GM19023 (cell line): ENCODE results near the gene COG6.

ENCODE experiments used
- ATAC-seq: cut with Tn5 transposase; IDR thresholded peaks from one replicate; pipeline ENCODE4 v1.9.1; 2021; ENCODE audit warnings: mild to moderate bottlenecking, moderate library complexity; ENCODE audit not compliant: unreplicated experiment

The COG6 gene

DNA sequence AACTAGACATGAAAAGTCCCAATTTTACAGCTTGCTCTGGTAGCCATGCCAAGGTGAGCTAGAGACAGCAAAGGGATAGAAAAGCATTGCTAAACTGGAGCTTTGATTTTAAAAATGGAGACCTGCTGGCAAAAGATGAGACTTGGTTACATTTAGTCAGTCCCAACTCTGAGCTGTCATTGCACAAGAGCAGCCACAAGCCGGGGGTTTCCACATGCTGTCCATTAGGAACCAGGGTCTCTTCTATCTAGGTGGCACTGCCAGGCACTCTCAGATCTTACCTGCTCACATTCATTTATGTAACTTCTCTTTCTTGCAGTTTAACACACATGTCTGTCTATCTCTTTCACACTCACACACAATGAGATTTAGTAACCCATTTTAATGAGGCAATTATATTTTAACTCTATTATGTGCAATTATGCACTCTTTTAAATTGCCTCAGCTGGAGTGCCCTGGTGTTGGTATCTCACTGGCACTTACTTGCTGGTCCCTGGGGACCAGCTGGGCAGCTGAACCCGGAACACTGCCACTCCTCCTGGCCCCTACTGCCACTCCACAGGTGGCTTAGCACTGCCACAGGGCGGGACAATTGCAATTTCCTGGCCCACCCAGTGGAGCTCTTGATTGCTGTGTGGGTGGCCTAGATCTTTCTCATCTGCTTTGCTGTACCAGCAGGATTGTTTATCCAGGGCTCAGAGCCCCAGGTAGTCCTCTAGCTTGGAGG, 112.5 kb downstream of the COG6 start:
- ATAC-seq: no peak

DNA sequence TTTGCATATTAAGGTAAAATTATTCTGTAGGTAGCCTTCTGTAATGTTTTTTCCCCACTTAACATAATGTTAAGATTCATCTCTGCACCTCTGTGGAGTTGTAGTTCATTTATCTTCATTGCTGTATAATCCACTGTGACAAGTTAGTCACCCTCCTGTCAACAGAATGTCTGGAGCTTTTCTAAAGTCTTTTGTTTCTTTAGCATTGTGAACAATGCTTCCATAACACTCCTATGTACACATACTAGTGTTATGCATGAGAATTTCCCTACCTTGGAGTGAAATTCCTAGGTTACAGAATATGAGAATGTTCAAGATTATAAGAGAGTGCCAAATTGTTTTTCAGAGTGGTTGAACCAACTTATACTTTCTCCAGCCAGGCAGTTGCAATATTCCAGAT, 113.5 kb downstream of the COG6 start:
- no peak for ATAC-seq

DNA sequence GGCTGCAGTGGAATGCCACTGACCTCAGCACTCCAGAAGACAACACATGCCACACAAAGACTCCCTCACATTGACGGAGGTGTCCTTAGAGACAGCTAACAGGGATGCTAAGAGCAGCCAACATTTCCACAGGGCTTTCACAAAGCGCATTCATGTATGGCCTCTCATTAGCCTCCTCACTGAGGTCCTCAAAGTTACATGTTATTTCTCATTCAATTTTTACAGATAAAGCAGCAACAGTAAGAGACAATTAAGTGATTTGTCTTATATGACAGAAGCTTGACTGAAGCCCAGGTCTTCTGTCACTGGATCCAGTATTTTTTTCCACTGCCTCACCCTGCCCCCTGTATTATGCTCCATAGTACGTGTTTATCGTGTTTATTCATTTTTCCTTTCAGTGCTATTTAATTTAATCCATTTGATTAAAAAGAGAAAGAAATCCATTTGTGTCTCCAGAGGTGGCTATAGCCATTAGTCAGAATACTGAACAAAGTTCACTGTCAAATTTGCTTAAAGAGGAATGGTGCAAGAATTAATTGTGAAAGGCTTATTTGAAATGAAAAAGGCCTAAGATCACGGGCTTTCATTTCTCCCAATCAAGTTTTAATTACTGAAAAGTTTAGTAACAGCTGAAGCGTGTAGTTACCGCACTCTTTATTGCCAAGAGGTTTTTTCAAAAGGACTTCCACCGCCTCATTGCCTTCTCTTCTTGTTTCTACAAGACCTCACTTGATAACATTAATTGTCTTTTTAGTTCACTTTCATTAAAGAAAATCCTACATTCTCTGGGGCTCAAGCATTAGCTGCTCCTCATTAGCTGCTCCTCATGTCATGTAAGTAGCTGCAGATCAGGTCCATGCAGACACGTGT, 115.0 kb downstream of the COG6 start:
- ATAC-seq: no peak

DNA sequence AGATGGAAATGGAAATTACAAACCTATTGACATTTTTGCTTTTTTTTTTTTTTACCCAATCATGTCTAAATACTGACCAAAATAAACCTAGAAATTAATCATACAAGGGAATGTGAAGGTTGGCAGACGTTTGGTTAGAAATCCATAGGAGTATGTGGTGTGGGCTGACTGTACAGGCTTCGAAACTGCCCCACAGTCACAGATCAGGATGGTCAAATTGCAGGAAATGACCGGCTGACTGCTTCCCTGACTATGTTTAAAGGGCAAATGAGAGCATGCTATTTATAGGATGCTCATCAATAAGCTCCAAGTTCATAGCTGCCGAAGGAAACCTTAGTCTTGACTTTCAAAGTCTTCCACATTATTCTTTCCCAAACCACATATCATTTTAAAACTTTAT, 118.4 kb downstream of the COG6 start:
- no peak for ATAC-seq

DNA sequence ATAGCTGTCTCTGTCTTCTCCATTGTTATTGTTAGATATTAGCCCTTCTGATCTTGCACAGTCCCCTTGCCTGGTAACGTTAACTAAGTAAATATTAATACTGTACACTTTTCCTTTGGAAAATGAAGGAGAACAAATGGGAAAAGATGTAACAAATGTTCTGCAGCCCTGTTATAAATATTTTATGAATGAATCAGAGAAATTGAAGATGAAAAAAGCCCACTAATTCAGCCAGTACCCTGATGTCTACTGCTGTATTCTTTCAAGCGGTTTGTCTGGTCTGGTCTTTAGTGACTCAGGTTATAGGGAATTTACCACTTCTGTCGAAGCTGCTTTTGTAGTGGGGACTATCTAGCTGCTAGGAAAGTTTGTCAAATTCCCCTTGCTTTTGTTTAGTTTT, 121.0 kb downstream of the COG6 start:
- peak; percentile 64 for ATAC-seq

DNA sequence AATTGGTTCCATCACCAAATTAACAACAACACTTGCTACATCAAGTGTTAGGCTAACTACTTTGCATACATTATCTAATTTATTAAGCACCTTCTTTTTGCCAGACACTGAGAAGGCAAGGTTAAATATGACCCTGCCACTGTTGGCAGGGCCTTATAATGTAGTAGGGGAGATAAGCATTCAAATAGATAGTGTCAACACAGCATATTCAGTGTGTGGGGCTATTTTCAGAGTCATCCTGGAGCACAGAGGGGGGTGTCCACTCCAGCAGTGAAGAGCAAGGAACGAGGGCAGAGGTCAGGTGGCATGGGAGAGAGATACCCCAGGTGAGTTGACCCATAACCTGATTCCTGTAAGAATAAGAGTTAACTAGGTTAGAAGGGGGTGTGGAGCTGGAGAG, 121.6 kb downstream of the COG6 start:
- peak; percentile 4 for ATAC-seq

GRCh38 chr13:39777527-39778061, 122.1 kb downstream of the COG6 start:
- no peak for ATAC-seq

DNA sequence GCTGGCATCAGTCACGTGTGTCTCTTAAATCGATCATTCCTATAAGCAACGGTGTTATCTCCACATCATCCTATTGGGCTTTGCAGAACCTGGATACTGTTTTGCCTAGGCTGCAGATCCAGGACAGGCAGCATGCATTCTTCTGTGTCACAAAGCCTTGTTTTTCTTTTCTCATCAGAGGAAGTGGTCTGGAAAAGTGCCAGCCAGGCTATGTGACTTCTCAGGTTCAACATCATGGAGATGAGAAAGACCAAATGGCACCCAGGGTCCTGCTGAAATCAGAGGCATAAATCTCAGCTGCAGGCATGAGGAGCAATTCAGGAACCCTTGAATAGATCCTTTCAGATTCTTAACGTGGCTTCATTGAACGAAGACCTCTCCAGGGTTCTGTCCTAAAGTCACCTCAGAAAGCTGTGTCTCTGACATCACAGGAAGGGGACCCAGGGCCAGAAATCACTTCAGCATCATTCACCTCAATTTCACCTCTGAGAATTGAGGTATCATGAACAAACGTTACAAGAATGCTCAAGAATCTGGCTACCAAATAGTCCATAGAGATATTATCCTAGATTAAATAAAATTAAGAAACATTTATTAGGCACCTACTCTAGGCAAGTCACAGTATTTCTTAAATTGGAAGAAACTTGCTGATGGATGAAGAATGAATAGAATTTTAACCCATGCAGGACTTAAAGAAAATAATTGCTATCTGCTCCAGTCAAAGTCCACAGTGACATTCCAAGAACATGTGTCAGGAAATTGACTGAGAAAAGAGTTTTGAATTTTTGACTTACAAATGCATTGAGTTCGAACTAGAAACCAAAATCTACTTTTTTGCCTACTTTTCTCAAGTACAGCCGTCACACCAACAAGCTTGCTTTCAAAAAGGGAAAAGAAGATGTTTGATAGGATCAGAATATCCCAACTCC, 124.1 kb downstream of the COG6 start:
- ATAC-seq: no peak

GRCh38 chr13:39780711-39781110, 125.2 kb downstream of the COG6 start:
- no peak for ATAC-seq

DNA sequence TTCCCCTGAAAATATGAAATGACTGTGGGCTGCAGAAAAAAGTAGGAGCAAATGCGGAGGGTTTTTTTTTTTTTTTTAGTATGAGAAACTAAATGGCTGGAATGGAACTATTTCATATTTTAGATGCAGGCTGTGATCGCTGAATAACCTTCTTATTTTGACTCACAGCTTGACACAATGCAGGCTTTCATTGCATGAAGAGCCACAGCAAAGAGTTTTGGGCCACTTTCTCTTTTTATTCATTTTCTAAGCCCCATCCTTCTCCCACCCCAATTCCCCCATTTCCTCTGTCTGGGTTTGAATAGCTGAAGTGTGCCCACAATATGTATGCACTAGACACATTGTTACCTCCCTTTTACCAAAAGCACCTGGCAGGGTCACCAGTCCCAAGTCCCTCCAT, 125.9 kb downstream of the COG6 start:
- no peak for ATAC-seq

DNA sequence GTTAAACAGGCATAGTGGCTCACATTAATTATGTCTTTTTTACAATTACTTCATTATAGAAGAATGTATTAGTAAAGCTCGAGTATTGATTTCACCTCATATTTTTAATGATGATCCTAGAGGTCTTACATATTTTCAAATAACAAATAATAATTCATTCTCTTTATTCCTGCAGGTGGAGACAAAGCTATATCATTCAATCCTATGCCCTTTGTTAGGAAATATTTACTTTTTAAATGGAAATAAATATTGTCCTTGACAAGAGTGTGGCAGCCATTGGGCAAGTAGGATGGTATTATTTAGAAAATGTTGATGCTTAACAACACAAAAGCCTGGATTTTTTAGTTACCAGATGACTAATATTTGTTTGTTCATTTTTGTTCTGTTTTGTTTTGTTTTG, 127.6 kb downstream of the COG6 start:
- no peak for ATAC-seq

- ATAC-seq: no peak
These were observed 128.9 kb downstream of the COG6 start for GRCh38 chr13:39784347-39784746.

DNA sequence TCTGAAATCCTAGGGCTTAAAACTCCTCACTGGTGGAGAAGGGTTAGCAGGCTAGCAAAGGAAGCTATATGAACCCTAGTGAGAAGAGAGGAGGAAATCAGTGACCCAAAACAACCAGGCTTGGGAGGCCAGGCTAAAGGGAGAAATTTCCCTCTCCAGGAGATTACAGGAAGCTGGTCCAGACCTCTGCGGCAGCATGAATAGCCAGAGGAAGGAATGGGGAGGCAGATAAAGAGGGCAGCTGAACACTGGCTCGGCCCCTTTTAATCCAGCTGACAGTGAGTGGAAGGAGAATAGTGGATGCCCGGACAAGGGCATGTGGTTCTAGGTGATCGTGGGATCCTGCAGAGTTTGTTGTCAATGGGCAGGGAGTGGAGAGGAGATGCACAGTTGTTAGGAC, 130.6 kb downstream of the COG6 start:
- ATAC-seq: no peak

GRCh38 chr13:39787086-39787487, 131.6 kb downstream of the COG6 start:
- ATAC-seq: no peak

- no peak for ATAC-seq
These were observed 132.6 kb downstream of the COG6 start for GRCh38 chr13:39788102-39788501.

- ATAC-seq: no peak
These were observed 134.0 kb downstream of the COG6 start for GRCh38 chr13:39789451-39789850.
